ENCODE data around the gene CELF2. TPM values are rescaled to one million over a fixed set of nuclear protein-coding genes. Genes with fewer than 3 reads are reported as not detected.

Gene CELF2
- total RNA-seq, 1 experiment from 2014 or later, result 28.7 TPM

DNA sequence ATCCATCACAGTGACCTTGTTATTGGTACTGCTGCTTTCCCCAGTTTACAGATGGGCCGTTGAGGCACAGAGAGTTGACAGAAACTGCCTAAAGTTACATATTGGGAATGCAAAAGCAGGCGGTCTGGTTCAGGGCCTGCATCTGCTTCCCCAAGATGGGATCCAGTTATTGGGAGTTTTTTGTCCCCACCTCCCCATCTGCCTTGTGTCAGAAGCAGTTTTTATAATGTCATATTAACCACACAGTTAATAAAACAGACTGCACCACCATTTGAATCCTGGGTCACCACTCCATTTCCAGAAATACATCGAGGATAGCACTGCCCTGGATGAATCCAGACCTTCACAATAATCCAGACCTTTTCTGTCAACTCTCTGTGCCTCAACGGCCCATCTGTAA lies 67.9 kb downstream of the CELF2 start:
- Mint-ChIP-seq H3K9me3 (no peaks in the 10 kb centered on the region), H3K27me3 (ENCODE audit: low read depth) (no peaks in the 10 kb centered on the region), H3K27ac (no peak overlapping the region), H3K4me3 (no peak overlapping the region), H3K36me3 (ENCODE audit: insufficient read depth in 1 of 3, low read depth in 3 of 3) (no peaks in the 10 kb centered on the region), H3K4me1 (0 out of 4 replicates have a peak, but pooled peaks cover 0 to 2% of the 10 kb centered on the region in 2 experiments)
- Histone ChIP-seq H2BK20ac (ENCODE audit: low read depth, low read length, poor library complexity, severe bottlenecking) (no peak overlapping the region), H3K79me2 (ENCODE audit: insufficient read depth, low read length) (peaks cover 2% of the 10 kb centered on the region; the same call in 1 of the 2 replicates), H4K20me1 (ENCODE audit: control insufficient read depth, insufficient read depth, insufficient read length) (no peaks in the 10 kb centered on the region), H3K4me1 (ENCODE audit: insufficient read depth, low read length) (no peaks in the 10 kb centered on the region), H4K8ac (replicated peaks; ENCODE audit: insufficient read length, low read depth, low read length) (no peak overlapping the region), H2BK5ac (ENCODE audit: insufficient read length, low read length) (no peak overlapping the region), H2AFZ (ENCODE audit: low read length) (no peak overlapping the region), H3K23ac (ENCODE audit: insufficient read length, low read depth, low read length) (no peak overlapping the region), H2BK120ac (ENCODE audit: low read depth, low read length, poor library complexity, severe bottlenecking) (no peak overlapping the region), H3K14ac (ENCODE audit: insufficient read depth, low read length) (no peak overlapping the region), H2AK5ac (ENCODE audit: insufficient read length, low read length) (no peak overlapping the region), H3K9ac (ENCODE audit: extremely low read depth, insufficient read length, low read length) (no peak overlapping the region), H4K91ac (ENCODE audit: insufficient read length, low read depth, low read length) (no peak overlapping the region), H3K9me3 (ENCODE audit: control insufficient read depth, low read depth, low read length) (no peaks in the 10 kb centered on the region), H3K4me2 (ENCODE audit: insufficient read depth, insufficient read length, low read length) (no peak overlapping the region), H3T11ph (ENCODE audit: low read length) (no peak overlapping the region), H3K23me2 (ENCODE audit: insufficient read length, low read depth, low read length, poor library complexity, severe bottlenecking) (no peaks in the 10 kb centered on the region), H3K27ac (ENCODE audit: insufficient read length, low read depth, low read length) (no peak overlapping the region), H3K18ac (ENCODE audit: insufficient read length, low read depth, low read length) (no peak overlapping the region), H3K27me3 (ENCODE audit: insufficient read depth, low read length) (no peaks in the 10 kb centered on the region), H2BK12ac (ENCODE audit: insufficient read length, low read depth, low read length) (no peak overlapping the region), H3K79me1 (ENCODE audit: insufficient read depth, low read depth, low read length, poor library complexity, severe bottlenecking) (no peaks in the 10 kb centered on the region), H3K56ac (ENCODE audit: insufficient read length, low read depth, low read length) (no peak overlapping the region), H2BK15ac (ENCODE audit: low read depth, low read length) (no peak overlapping the region), H3K4ac (ENCODE audit: low read depth, low read length) (no peak overlapping the region), H4K5ac (ENCODE audit: insufficient read length, low read depth, low read length) (no peak overlapping the region)
- no CpG with 5 or more reads among the region's 4 CpGs for WGBS (ENCODE audit: extremely low coverage, insufficient read length, low lambda C conversion rate)
- no peak for DNase-seq
- no peak for TF ChIP-seq CTCF (conservative IDR thresholded peaks at IDR 0.05)
